GM12878 (cell line): Measurements from ENCODE around the gene METTL3. TPM values are rescaled to one million over a fixed set of nuclear protein-coding genes. Genes with fewer than 3 reads are reported as not detected.

Experiments
- ATF3 ChIP-seq: IDR thresholded peaks from 2 replicates; pipeline ENCODE4 v1.6.1; 2011; ENCODE audit warnings: low read depth, mild to moderate bottlenecking, low read length, moderate library complexity, borderline replicate concordance; ENCODE audit errors: extremely low read depth
- CEBPB ChIP-seq, 2 experiments: fragments of 150-350 bp in 1 of 2; IDR thresholded peaks; 2 replicates each; pipeline ENCODE4 v1.6.1; 2012 to 2014; ENCODE audit warnings: low read depth in 2 of 2, low read length in 2 of 2, borderline replicate concordance in 1 of 2, inconsistent platforms in 1 of 2
- CTCF ChIP-seq, 3 experiments: IDR thresholded peaks in 2 of 3; conservative IDR thresholded peaks in 1 of 3; 2 replicates each; pipeline ENCODE4 v1.5.1; 2011; ENCODE audit warnings: low read depth in 3 of 3, low read length in 3 of 3, mild to moderate bottlenecking in 3 of 3, control low read depth in 2 of 3, moderate library complexity in 2 of 3, inconsistent platforms in 1 of 3, mixed read lengths in 1 of 3; ENCODE audit not compliant: control insufficient read depth in 2 of 3, insufficient read depth in 1 of 3; ENCODE audit errors: extremely low read depth in 1 of 3
- EZH2 ChIP-seq: IDR thresholded peaks from 2 replicates; pipeline ENCODE4 v1.6.1; 2012; ENCODE audit warnings: low read depth, mild to moderate bottlenecking, control low read depth, inconsistent platforms, low read length, borderline replicate concordance; ENCODE audit not compliant: control insufficient read depth
- IKZF1 ChIP-seq: fragments of 450-650 bp; conservative IDR thresholded peaks from 2 replicates; pipeline ENCODE4 v1.6.1; 2017; ENCODE audit warnings: antibody characterized with exemption, mild to moderate bottlenecking
- IRF4 ChIP-seq: IDR thresholded peaks from 2 replicates; pipeline ENCODE4 v1.6.1; 2011; ENCODE audit warnings: low read depth, low read length
- MEF2A ChIP-seq: IDR thresholded peaks from 2 replicates; pipeline ENCODE4 v1.6.1; 2011; ENCODE audit warnings: low read depth, mild to moderate bottlenecking, low read length, moderate library complexity; ENCODE audit not compliant: insufficient read depth
- MEF2B ChIP-seq: fragments of 450-650 bp; IDR thresholded peaks from 2 replicates; pipeline ENCODE4 v1.6.1; 2018; ENCODE audit warnings: mild to moderate bottlenecking, moderate library complexity; ENCODE audit not compliant: partially characterized antibody, poor library complexity, severe bottlenecking
- MXI1 ChIP-seq: fragments of 150-350 bp; IDR thresholded peaks from 2 replicates; pipeline ENCODE4 v1.6.1; 2011; ENCODE audit warnings: low read depth, mild to moderate bottlenecking, inconsistent platforms, low read length, improper control_type of control experiment
- NBN ChIP-seq: fragments of 450-650 bp; IDR thresholded peaks from 2 replicates; pipeline ENCODE4 v1.6.1; 2016
- NR2F1 ChIP-seq: fragments of 450-650 bp; conservative IDR thresholded peaks from 2 replicates; pipeline ENCODE4 v1.6.1; 2017; ENCODE audit warnings: mild to moderate bottlenecking
- POLR2AphosphoS5 ChIP-seq: IDR thresholded peaks from 2 replicates; pipeline ENCODE4 v1.6.1; 2011; ENCODE audit warnings: mild to moderate bottlenecking, low read length, inconsistent platforms
- PRDM15 ChIP-seq: fragments of 450-650 bp; formaldehyde crosslinking; IDR thresholded peaks from 2 replicates; pipeline ENCODE4 v1.4.0; 2020; ENCODE audit warnings: mild to moderate bottlenecking, moderate library complexity
- RB1 ChIP-seq: fragments of 450-650 bp; formaldehyde crosslinking; IDR thresholded peaks from 2 replicates; pipeline ENCODE4 v1.6.1; 2017; ENCODE audit warnings: mild to moderate bottlenecking, borderline replicate concordance
- SUZ12 ChIP-seq: fragments of 200-600 bp; sonication (generic); IDR thresholded peaks from one replicate; pipeline ENCODE4 v1.6.1; 2018; ENCODE audit warnings: antibody characterized with exemption, mild to moderate bottlenecking; ENCODE audit not compliant: unreplicated experiment
- TBL1XR1 ChIP-seq: IDR thresholded peaks from 2 replicates; pipeline ENCODE4 v1.6.1; 2012; ENCODE audit warnings: low read depth, low read length, improper control_type of control experiment
- TCF3 ChIP-seq: IDR thresholded peaks from 2 replicates; pipeline ENCODE4 v1.6.1; 2012; ENCODE audit warnings: low read depth, mild to moderate bottlenecking, low read length, borderline replicate concordance; ENCODE audit not compliant: insufficient read depth
- ZNF274 ChIP-seq: IDR thresholded peaks from one replicate; pipeline ENCODE4 v1.8.0; 2011; ENCODE audit not compliant: insufficient read length, insufficient read depth
- ZNF592 ChIP-seq: fragments of 450-650 bp; IDR thresholded peaks from 2 replicates; pipeline ENCODE4 v1.6.1; 2017; ENCODE audit warnings: mild to moderate bottlenecking, moderate library complexity
- polyA plus RNA-seq, 11 experiments: library from polyadenylated mRNA; depleted of rRNA in 4 of 11; unstranded in 6 of 11; stranded (reverse) in 5 of 11; fragments of >200 nt; fragmentation: Nextera tagmentation in 4 of 11; fragmentation: Illumina TruSeq in 1 of 11; extraction: Ambion mirVana in 4 of 11; extraction: Trizol in 1 of 11; gene quantifications; 1 replicate in 1 of 11; 2 replicates in 10 of 11; pipeline versions ENCODE4 v1.2.1 to v1.2.3, GENCODE V29; 2011 to 2016; ENCODE audit warnings: inconsistent platforms in 2 of 11, missing spikeins in 2 of 11, low read depth in 1 of 11
- total RNA-seq, 4 experiments: library from RNA; depleted of rRNA in 3 of 4; stranded (reverse); fragments of >200 nt in 3 of 4; fragmentation: Illumina TruSeq in 1 of 4; extraction: Trizol in 1 of 4; gene quantifications; 2 replicates each; pipeline versions ENCODE4 v1.2.1 to v1.2.3, GENCODE V29; 2013 to 2021

METTL3 gene
- total and polyA plus RNA-seq, 10 of the 15 experiments (the other 5 are each of a cell fraction or from before 2014, with no cell fraction given) = 32.8 to 165 (median 65.5) TPM

GRCh38 chr14:21476925-21477681 is 34.0 kb downstream of the METTL3 start, which contains the start of the genes RAB2B and TOX4 (continued):
- peak; percentile 98 to 99 (median 99) for TF ChIP-seq CTCF (IDR thresholded peaks at IDR 0.05 in 2 of 3, conservative IDR thresholded peaks at IDR 0.05 in 1 of 3; ENCODE audit: control insufficient read depth in 2 of 3, extremely low read depth in 1 of 3, insufficient read depth in 1 of 3, low read depth in 3 of 3, low read length in 3 of 3)
- no peak for TF ChIP-seq ATF3
- TF ChIP-seq CEBPB (IDR thresholded peaks at IDR 0.05; ENCODE audit: borderline replicate concordance in 1 of 2, low read depth in 2 of 2, low read length in 2 of 2) = no peak
- 0 out of 2 replicates have a peak, but pooled peaks have one; percentile 44 for TF ChIP-seq MEF2A
- no peak for TF ChIP-seq SUZ12
- peak; percentile 84 for TF ChIP-seq POLR2AphosphoS5
- peak; percentile 87 for TF ChIP-seq TBL1XR1
- peak; percentile 76 for TF ChIP-seq NR2F1
- 0 out of 2 replicates have a peak, but pooled peaks have one; percentile 41 for TF ChIP-seq MXI1
- no peak for TF ChIP-seq ZNF274
- TF ChIP-seq ZNF592 = no peak; the same call in 1 of the 2 replicates
- TF ChIP-seq MEF2B = no peak
- TF ChIP-seq PRDM15 (CRISPR knock-in tag) = no peak
- peak; percentile 48; the same call in 1 of the 2 replicates for TF ChIP-seq RB1
- no peak for TF ChIP-seq TCF3
- peak; percentile 97 for TF ChIP-seq NBN
- TF ChIP-seq IKZF1 = peak; percentile 66
- 0 out of 2 replicates have a peak, but pooled peaks have one; percentile 10 for TF ChIP-seq IRF4
- TF ChIP-seq EZH2 = no peak
